ENCODE measurements around the gene CRTAC1.

Gene CRTAC1

GRCh38 chr10:98028168-98028770 lies 2.2 kb downstream of the CRTAC1 start:
- no peak for FAIRE-seq

- no peak for FAIRE-seq
Measured at GRCh38 chr10:98023024-98023423, 7.4 kb downstream of the CRTAC1 start.

- no peak for FAIRE-seq
Measured at GRCh38 chr10:98020784-98021183, 9.6 kb downstream of the CRTAC1 start.

- FAIRE-seq, result no peak
Measured at GRCh38 chr10:98020254-98020653, 10.2 kb downstream of the CRTAC1 start.

- no peak for FAIRE-seq
Measured at GRCh38 chr10:98019784-98020183, 10.6 kb downstream of the CRTAC1 start.

GRCh38 chr10:98016772-98017475 lies 13.5 kb downstream of the CRTAC1 start:
- FAIRE-seq, result no peak

- FAIRE-seq, result no peak
Measured at GRCh38 chr10:98013776-98014175, 16.6 kb downstream of the CRTAC1 start.

- FAIRE-seq, result no peak
Measured at GRCh38 chr10:98013122-98013521, 17.3 kb downstream of the CRTAC1 start.

- FAIRE-seq, result no peak
Measured at GRCh38 chr10:98012644-98013043, 17.8 kb downstream of the CRTAC1 start.

- no peak for FAIRE-seq
Measured at GRCh38 chr10:98010939-98011685, 19.3 kb downstream of the CRTAC1 start.

GRCh38 chr10:98006266-98006665 lies 24.2 kb downstream of the CRTAC1 start:
- FAIRE-seq, result no peak

GRCh38 chr10:98001736-98002135 lies 28.7 kb downstream of the CRTAC1 start:
- FAIRE-seq, result no peak

- FAIRE-seq, result no peak
Measured at GRCh38 chr10:98000346-98000745, 30.1 kb downstream of the CRTAC1 start.

GRCh38 chr10:97999923-98000248 lies 30.5 kb downstream of the CRTAC1 start:
- no peak for FAIRE-seq

- no peak for FAIRE-seq
Measured at GRCh38 chr10:97999066-97999922, 31.1 kb downstream of the CRTAC1 start.

GRCh38 chr10:97991871-97992270 lies 38.5 kb downstream of the CRTAC1 start:
- no peak for FAIRE-seq

GRCh38 chr10:97981816-97982215 lies 48.6 kb downstream of the CRTAC1 start:
- FAIRE-seq, result no peak

- no peak for FAIRE-seq
Measured at GRCh38 chr10:97977673-97978072, 52.7 kb downstream of the CRTAC1 start.

- no peak for FAIRE-seq
Measured at GRCh38 chr10:97975598-97975997, 54.8 kb downstream of the CRTAC1 start.

GRCh38 chr10:97974526-97975525 lies 55.6 kb downstream of the CRTAC1 start:
- no peak for FAIRE-seq

- FAIRE-seq, result no peak
Measured at GRCh38 chr10:97974100-97974499, 56.3 kb downstream of the CRTAC1 start.

GRCh38 chr10:97969538-97970079 lies 60.8 kb downstream of the CRTAC1 start:
- FAIRE-seq, result no peak

Data from islet of Langerhans (tissue), 1 donor.